ENCODE measurements around the gene POLDIP2. TPM values are rescaled to one million over a fixed set of nuclear protein-coding genes. Genes with fewer than 3 reads are reported as not detected.

The POLDIP2 gene
- total RNA-seq, 1 donor from 2014 or later = 79.3 TPM

DNA sequence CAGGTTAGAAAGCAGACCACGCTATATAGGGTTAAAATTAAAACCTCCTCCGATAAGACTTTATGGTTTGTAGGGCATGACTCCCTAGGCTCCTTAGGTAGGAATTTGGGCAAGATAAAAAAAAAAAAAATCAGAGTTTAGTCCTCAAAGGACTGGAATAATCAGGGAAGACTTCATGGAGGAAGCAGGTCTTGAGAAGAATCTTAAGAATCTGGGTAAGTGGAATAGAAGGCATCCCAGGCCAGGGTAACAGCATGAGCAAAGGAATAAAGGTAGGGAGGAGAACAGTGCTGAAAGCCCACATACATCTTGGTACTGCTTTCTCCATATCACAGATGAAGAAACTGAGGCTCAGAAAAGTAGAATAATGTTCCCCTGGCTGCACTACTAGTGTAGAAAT lies 33.2 kb upstream of the POLDIP2 start:
- H3K27me3 Mint-ChIP-seq = peaks cover under 1% of the 10 kb centered on the region
- H3K27ac Mint-ChIP-seq = no peak overlapping the region
- no peak for TF ChIP-seq CTCF (conservative IDR thresholded peaks at IDR 0.05)
- no peaks in the 10 kb centered on the region for H3K4me1 Mint-ChIP-seq (ENCODE audit: unreplicated experiment)
- no peak for DNase-seq (ENCODE audit: extremely low spot score, unreplicated experiment)
- H3K4me3 Mint-ChIP-seq = no peak overlapping the region
- no peaks in the 10 kb centered on the region for H3K9me3 Mint-ChIP-seq
- H3K36me3 Mint-ChIP-seq = peaks cover 26% of the 10 kb centered on the region

GRCh38 chr17:28390141-28390540 lies 32.8 kb upstream of the POLDIP2 start:
- no peaks in the 10 kb centered on the region for H3K9me3 Mint-ChIP-seq
- DNase-seq (ENCODE audit: extremely low spot score, unreplicated experiment) = no peak
- no peaks in the 10 kb centered on the region for H3K4me1 Mint-ChIP-seq (ENCODE audit: unreplicated experiment)

DNA sequence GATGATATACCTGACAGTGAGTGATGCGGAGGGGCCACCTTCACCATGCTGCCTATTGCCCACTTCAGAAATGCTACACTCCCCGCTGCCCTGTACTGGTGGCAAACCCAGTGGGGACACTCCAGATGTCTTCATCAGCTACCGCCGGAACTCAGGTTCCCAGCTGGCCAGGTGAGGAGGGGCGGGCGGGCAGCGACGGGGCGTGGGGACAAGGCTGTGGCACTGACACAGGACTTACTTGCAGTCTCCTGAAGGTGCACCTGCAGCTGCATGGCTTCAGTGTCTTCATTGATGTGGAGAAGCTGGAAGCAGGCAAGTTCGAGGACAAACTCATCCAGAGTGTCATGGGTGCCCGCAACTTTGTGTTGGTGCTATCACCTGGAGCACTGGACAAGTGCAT lies 30.8 kb upstream of the POLDIP2 start:
- Mint-ChIP-seq H3K4me1 (ENCODE audit: unreplicated experiment) (no peaks in the 10 kb centered on the region), H3K36me3 (peaks cover 26% of the 10 kb centered on the region), H3K4me3 (no peak overlapping the region), H3K27me3 (peaks cover 21% of the 10 kb centered on the region), H3K9me3 (no peaks in the 10 kb centered on the region), H3K27ac (no peak overlapping the region)
- no peak for TF ChIP-seq CTCF (conservative IDR thresholded peaks at IDR 0.05)
- DNase-seq (ENCODE audit: extremely low spot score, unreplicated experiment) = no peak

More at GRCh38 chr17:28390141-28390540, 32.8 kb upstream of the POLDIP2 start:
- H3K27me3 Mint-ChIP-seq = peaks cover 3% of the 10 kb centered on the region
- H3K27ac Mint-ChIP-seq = no peak overlapping the region
- no peak for TF ChIP-seq CTCF (conservative IDR thresholded peaks at IDR 0.05)
- peaks cover 26% of the 10 kb centered on the region for H3K36me3 Mint-ChIP-seq
- no peak overlapping the region for H3K4me3 Mint-ChIP-seq

GRCh38 chr17:28386391-28386790 lies 29.1 kb upstream of the POLDIP2 start:
- H3K9me3 Mint-ChIP-seq = no peaks in the 10 kb centered on the region
- H3K4me1 Mint-ChIP-seq (ENCODE audit: unreplicated experiment) = no peaks in the 10 kb centered on the region
- TF ChIP-seq CTCF (conservative IDR thresholded peaks at IDR 0.05) = no peak
- H3K27me3 Mint-ChIP-seq = peaks cover 38% of the 10 kb centered on the region
- H3K36me3 Mint-ChIP-seq = peaks cover 33% of the 10 kb centered on the region
- no peak overlapping the region for H3K27ac Mint-ChIP-seq
- H3K4me3 Mint-ChIP-seq = no peak overlapping the region
- no peak for DNase-seq (ENCODE audit: extremely low spot score, unreplicated experiment)

DNA sequence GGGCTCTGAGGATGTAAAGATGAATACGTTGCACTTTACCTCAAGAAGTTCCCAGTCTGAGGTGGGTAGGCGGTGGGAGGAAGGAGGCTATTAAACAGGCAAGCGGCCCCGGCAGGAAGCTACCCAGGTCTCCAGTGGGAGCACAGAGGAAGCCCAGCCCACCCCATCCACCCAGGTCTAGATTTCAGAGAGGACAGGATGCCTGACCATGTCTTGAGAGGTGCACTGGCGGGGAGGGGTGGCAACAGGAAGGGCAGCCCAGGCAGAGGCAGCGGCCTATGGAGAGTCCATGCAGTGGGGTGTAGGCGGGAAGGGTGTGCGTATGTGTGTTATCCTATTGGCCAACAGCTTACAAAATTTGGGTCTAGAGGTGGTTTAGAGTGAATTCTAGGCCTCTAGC lies 28.1 kb upstream of the POLDIP2 start:
- DNase-seq (ENCODE audit: extremely low spot score, unreplicated experiment) = no peak
- TF ChIP-seq CTCF (conservative IDR thresholded peaks at IDR 0.05) = no peak
- peaks cover 28% of the 10 kb centered on the region for H3K36me3 Mint-ChIP-seq
- H3K4me1 Mint-ChIP-seq (ENCODE audit: unreplicated experiment) = peaks cover 2% of the 10 kb centered on the region
- no peaks in the 10 kb centered on the region for H3K9me3 Mint-ChIP-seq
- H3K27ac Mint-ChIP-seq = no peak overlapping the region
- H3K4me3 Mint-ChIP-seq = no peak overlapping the region
- peaks cover 48% of the 10 kb centered on the region for H3K27me3 Mint-ChIP-seq

DNA sequence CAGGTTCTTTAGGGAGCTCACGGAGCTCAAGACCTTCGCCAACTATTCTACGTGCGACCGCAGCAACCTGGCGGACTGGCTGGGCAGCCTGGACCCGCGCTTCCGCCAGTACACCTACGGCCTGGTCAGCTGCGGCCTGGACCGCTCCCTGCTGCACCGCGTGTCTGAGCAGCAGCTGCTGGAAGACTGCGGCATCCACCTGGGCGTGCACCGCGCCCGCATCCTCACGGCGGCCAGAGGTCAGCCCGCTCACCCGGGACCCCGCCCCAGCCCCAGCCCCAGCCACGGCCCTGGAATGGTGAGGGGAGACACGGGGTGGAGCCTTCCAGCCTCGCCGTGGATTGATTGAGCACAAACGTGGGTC lies 27.7 kb upstream of the POLDIP2 start:
- no peak for DNase-seq (ENCODE audit: extremely low spot score, unreplicated experiment)
- H3K4me3 Mint-ChIP-seq = peak overlapping the region; percentile 85
- peaks cover 6% of the 10 kb centered on the region for H3K4me1 Mint-ChIP-seq (ENCODE audit: unreplicated experiment)
- H3K27ac Mint-ChIP-seq = no peak overlapping the region
- H3K27me3 Mint-ChIP-seq = peaks cover 51% of the 10 kb centered on the region
- H3K36me3 Mint-ChIP-seq = peaks cover 28% of the 10 kb centered on the region
- no peak for TF ChIP-seq CTCF (conservative IDR thresholded peaks at IDR 0.05)
- no peaks in the 10 kb centered on the region for H3K9me3 Mint-ChIP-seq
